ENCODE results near the gene RPS6KC1. TPM values are rescaled to one million over a fixed set of nuclear protein-coding genes. Genes with fewer than 3 reads are reported as not detected.

RPS6KC1 gene
- polyA plus RNA-seq, 1 donor (not counting 4 experiments of a cell fraction or from before 2014, with no cell fraction given) = 13.0 TPM

GRCh38 chr1:213275293-213275692, 224.3 kb downstream of the RPS6KC1 start:
- Histone ChIP-seq H3K9me1 (ENCODE audit: control insufficient read depth, extremely low read depth, insufficient read depth, low read length) (no peaks in the 10 kb centered on the region), H3K4me3 (ENCODE audit: control insufficient read depth in 2 of 3, extremely low read depth in 1 of 3, insufficient read depth in 2 of 3, low read depth in 1 of 3, low read length in 3 of 3) (no peak overlapping the region), H3K4me1 (ENCODE audit: control insufficient read depth, extremely low read depth, insufficient read depth, low read length) (no peaks in the 10 kb centered on the region), H3K4me2 (ENCODE audit: control insufficient read depth, extremely low read depth, insufficient read depth, low read depth, low read length) (no peak overlapping the region), H3K27ac (ENCODE audit: control insufficient read depth, insufficient read depth, low read length) (no peak overlapping the region), H3K9me3 (ENCODE audit: control insufficient read depth, low read depth, low read length) (no peaks in the 10 kb centered on the region), H3K27me3 (ENCODE audit: control insufficient read depth, extremely low read depth, insufficient read depth, low read length) (no peaks in the 10 kb centered on the region), H2AFZ (ENCODE audit: control insufficient read depth, low read length) (no peak overlapping the region), H3K79me2 (ENCODE audit: control insufficient read depth, insufficient read depth, low read length) (no peaks in the 10 kb centered on the region), H3K36me3 (ENCODE audit: control insufficient read depth in 2 of 2, extremely low read depth in 1 of 2, insufficient read depth in 2 of 2, low read length in 2 of 2) (no peaks in the 10 kb centered on the region), H3K9ac (ENCODE audit: control insufficient read depth, extremely low read depth, insufficient read depth, low read length) (no peak overlapping the region), H4K20me1 (ENCODE audit: control insufficient read depth, extremely low read depth, insufficient read depth, low read length) (no peaks in the 10 kb centered on the region)
- TF ChIP-seq EZH2 (IDR thresholded peaks at IDR 0.05; ENCODE audit: low read length) = no peak
- no peak for TF ChIP-seq CTCF (optimal IDR thresholded peaks at IDR 0.05 in 1 of 3, IDR thresholded peaks at IDR 0.05 in 1 of 3, conservative IDR thresholded peaks at IDR 0.05 in 1 of 3; ENCODE audit: extremely low read depth in 1 of 3, insufficient read depth in 2 of 3, low read length in 3 of 3)
- no peak for FAIRE-seq
- dilution Hi-C loops (cut with MboI; ENCODE audit: extremely low pct_ligation_motif_present, low sequenced_read_pairs) = no loop called here
- DNase-seq (ENCODE audit: low read depth, low spot score) = no peak

GRCh38 chr1:213276236-213276635, 225.2 kb downstream of the RPS6KC1 start:
- H3K27ac ChIP-seq (ENCODE audit: control insufficient read depth, insufficient read depth, low read length) = no peak overlapping the region
- H3K27me3 ChIP-seq (ENCODE audit: control insufficient read depth, extremely low read depth, insufficient read depth, low read length) = no peaks in the 10 kb centered on the region
- H3K36me3 ChIP-seq (ENCODE audit: control insufficient read depth in 2 of 2, extremely low read depth in 1 of 2, insufficient read depth in 2 of 2, low read length in 2 of 2) = no peaks in the 10 kb centered on the region
- FAIRE-seq = no peak
- no peak for DNase-seq (ENCODE audit: low read depth, low spot score)
- no peak overlapping the region for H2AFZ ChIP-seq (ENCODE audit: control insufficient read depth, low read length)
- no peak overlapping the region for H3K9ac ChIP-seq (ENCODE audit: control insufficient read depth, extremely low read depth, insufficient read depth, low read length)
- no peaks in the 10 kb centered on the region for H3K9me3 ChIP-seq (ENCODE audit: control insufficient read depth, low read depth, low read length)
- no peaks in the 10 kb centered on the region for H3K4me1 ChIP-seq (ENCODE audit: control insufficient read depth, extremely low read depth, insufficient read depth, low read length)
- H4K20me1 ChIP-seq (ENCODE audit: control insufficient read depth, extremely low read depth, insufficient read depth, low read length) = no peaks in the 10 kb centered on the region
- H3K9me1 ChIP-seq (ENCODE audit: control insufficient read depth, extremely low read depth, insufficient read depth, low read length) = no peaks in the 10 kb centered on the region
- H3K4me2 ChIP-seq (ENCODE audit: control insufficient read depth, extremely low read depth, insufficient read depth, low read depth, low read length) = no peak overlapping the region
- dilution Hi-C loops (cut with MboI; ENCODE audit: extremely low pct_ligation_motif_present, low sequenced_read_pairs) = no loop called here
- TF ChIP-seq CTCF (optimal IDR thresholded peaks at IDR 0.05 in 1 of 3, IDR thresholded peaks at IDR 0.05 in 1 of 3, conservative IDR thresholded peaks at IDR 0.05 in 1 of 3; ENCODE audit: extremely low read depth in 1 of 3, insufficient read depth in 2 of 3, low read length in 3 of 3) (no peak), EZH2 (IDR thresholded peaks at IDR 0.05; ENCODE audit: low read length) (no peak)
- no peak overlapping the region for H3K4me3 ChIP-seq (ENCODE audit: control insufficient read depth in 2 of 3, extremely low read depth in 1 of 3, insufficient read depth in 2 of 3, low read depth in 1 of 3, low read length in 3 of 3)
- H3K79me2 ChIP-seq (ENCODE audit: control insufficient read depth, insufficient read depth, low read length) = no peaks in the 10 kb centered on the region

Measured in keratinocyte (primary cell).